Fibroblast of lung (primary cell): ENCODE results near the gene TESK2. TPM values are rescaled to one million over a fixed set of nuclear protein-coding genes. Genes with fewer than 3 reads are reported as not detected.

ENCODE experiments used
- DNase-seq, 2 donors: peaks; one replicate each; pipeline versions ENCODE4 v3.0.0 to v3.0.0-alpha.2; 2010; ENCODE audit warnings: low read depth in 2 of 2
- H2AFZ ChIP-seq: 2 replicates; pipeline ENCODE4 v1.5.1; 2012; ENCODE audit warnings: low read length, control low read depth, inconsistent platforms
- H3K27ac ChIP-seq: 2 replicates; pipeline ENCODE4 v1.5.1; 2011; ENCODE audit warnings: low read length, control low read depth; ENCODE audit not compliant: insufficient read depth
- H3K27me3 ChIP-seq: 2 replicates; pipeline ENCODE4 v1.5.1; 2011; ENCODE audit warnings: mild to moderate bottlenecking, low read length; ENCODE audit not compliant: control insufficient read depth, insufficient read depth
- H3K36me3 ChIP-seq: 2 replicates; pipeline ENCODE4 v1.5.1; 2011; ENCODE audit warnings: low read length; ENCODE audit not compliant: control insufficient read depth, insufficient read depth
- H3K4me1 ChIP-seq: 2 replicates; pipeline ENCODE4 v1.5.1; 2011; ENCODE audit warnings: low read length; ENCODE audit not compliant: control insufficient read depth, insufficient read depth; ENCODE audit errors: extremely low read depth
- H3K4me2 ChIP-seq: 2 replicates; pipeline ENCODE4 v1.5.1; 2011; ENCODE audit warnings: low read length, control low read depth; ENCODE audit not compliant: insufficient read depth; ENCODE audit errors: extremely low read depth
- H3K4me3 ChIP-seq, 4 experiments: fragments of 200-600 bp in 1 of 4; sonication (generic) in 1 of 4; replicated peaks in 1 of 4; 2 replicates each; pipeline ENCODE4 v1.5.1; 2011 to 2016; ENCODE audit warnings: low read length in 4 of 4, low read depth in 3 of 4, mild to moderate bottlenecking in 3 of 4, control low read depth in 2 of 4, inconsistent platforms in 1 of 4, mixed read lengths in 1 of 4; ENCODE audit not compliant: insufficient read depth in 1 of 4; ENCODE audit errors: control extremely low read depth in 1 of 4
- H3K79me2 ChIP-seq: 2 replicates; pipeline ENCODE4 v1.5.1; 2012; ENCODE audit warnings: mild to moderate bottlenecking, low read length, inconsistent platforms; ENCODE audit not compliant: control insufficient read depth, insufficient read depth
- H3K9ac ChIP-seq: 2 replicates; pipeline ENCODE4 v1.5.1; 2011; ENCODE audit warnings: mild to moderate bottlenecking, low read length, control low read depth; ENCODE audit not compliant: insufficient read depth
- H3K9me3 ChIP-seq: 2 replicates; pipeline ENCODE4 v1.5.1; 2012; ENCODE audit warnings: low read depth, low read length; ENCODE audit not compliant: control insufficient read depth, insufficient read depth
- H4K20me1 ChIP-seq: 2 replicates; pipeline ENCODE4 v1.5.1; 2011; ENCODE audit warnings: low read length; ENCODE audit not compliant: control insufficient read depth, insufficient read depth; ENCODE audit errors: extremely low read depth
- EZH2 ChIP-seq: IDR thresholded peaks from 2 replicates; pipeline ENCODE4 v1.5.1; 2012; ENCODE audit warnings: low read length, control low read depth, mild to moderate bottlenecking; ENCODE audit errors: missing control alignments
- polyA plus RNA-seq, 2 donors: library from polyadenylated mRNA; depleted of rRNA in 1 of 2; stranded (reverse) in 1 of 2; unstranded in 1 of 2; fragments of >200 nt; gene quantifications; 2 replicates each; pipeline ENCODE4 v1.2.1, GENCODE V29; 2011 to 2012; ENCODE audit warnings: missing spikeins in 1 of 2
- total RNA-seq: library from RNA; depleted of rRNA; stranded (reverse); fragments of >200 nt; gene quantifications from 2 replicates; pipeline ENCODE4 v1.2.1, GENCODE V29; 2014
- TF ChIP-seq, protein P1 (sequence below), 2 donors: IDR thresholded peaks in 1 of 2; conservative IDR thresholded peaks in 1 of 2; 1 replicate in 1 of 2; 2 replicates in 1 of 2; pipeline ENCODE4 v1.5.1; 2011 to 2012; ENCODE audit warnings: low read length in 2 of 2, control low read depth in 1 of 2, inconsistent platforms in 1 of 2, low read depth in 1 of 2, mild to moderate bottlenecking in 1 of 2

TESK2 gene
- total and polyA plus RNA-seq, 2 donors (not counting 1 experiment from before 2014, with no cell fraction given) = 1.7 to 4.3 TPM

GRCh38 chr1:45331436-45332345, 159.3 kb downstream of the TESK2 start:
- Histone ChIP-seq H3K4me2 (no peak overlapping the region), H3K9ac (no peak overlapping the region), H2AFZ (no peak overlapping the region), H3K27ac (no peak overlapping the region), H3K9me3 (no peaks in the 10 kb centered on the region), H3K4me1 (peaks cover 6% of the 10 kb centered on the region), H4K20me1 (no peaks in the 10 kb centered on the region), H3K36me3 (peaks cover 5% of the 10 kb centered on the region), H3K27me3 (no peaks in the 10 kb centered on the region), H3K79me2 (no peaks in the 10 kb centered on the region), H3K4me3 (no peak overlapping the region)
- TF ChIP-seq EZH2 = no peak
- TF ChIP-seq, protein P1, sequence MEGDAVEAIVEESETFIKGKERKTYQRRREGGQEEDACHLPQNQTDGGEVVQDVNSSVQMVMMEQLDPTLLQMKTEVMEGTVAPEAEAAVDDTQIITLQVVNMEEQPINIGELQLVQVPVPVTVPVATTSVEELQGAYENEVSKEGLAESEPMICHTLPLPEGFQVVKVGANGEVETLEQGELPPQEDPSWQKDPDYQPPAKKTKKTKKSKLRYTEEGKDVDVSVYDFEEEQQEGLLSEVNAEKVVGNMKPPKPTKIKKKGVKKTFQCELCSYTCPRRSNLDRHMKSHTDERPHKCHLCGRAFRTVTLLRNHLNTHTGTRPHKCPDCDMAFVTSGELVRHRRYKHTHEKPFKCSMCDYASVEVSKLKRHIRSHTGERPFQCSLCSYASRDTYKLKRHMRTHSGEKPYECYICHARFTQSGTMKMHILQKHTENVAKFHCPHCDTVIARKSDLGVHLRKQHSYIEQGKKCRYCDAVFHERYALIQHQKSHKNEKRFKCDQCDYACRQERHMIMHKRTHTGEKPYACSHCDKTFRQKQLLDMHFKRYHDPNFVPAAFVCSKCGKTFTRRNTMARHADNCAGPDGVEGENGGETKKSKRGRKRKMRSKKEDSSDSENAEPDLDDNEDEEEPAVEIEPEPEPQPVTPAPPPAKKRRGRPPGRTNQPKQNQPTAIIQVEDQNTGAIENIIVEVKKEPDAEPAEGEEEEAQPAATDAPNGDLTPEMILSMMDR (conservative IDR thresholded peaks at IDR 0.05 in 1 of 2, IDR thresholded peaks at IDR 0.05 in 1 of 2; ENCODE audit: low read depth in 1 of 2, low read length in 2 of 2) = no peak
- DNase-seq = no peak

GRCh38 chr1:45329445-45329844, 161.5 kb downstream of the TESK2 start:
- H3K36me3 ChIP-seq = peaks cover 5% of the 10 kb centered on the region
- TF ChIP-seq, protein P1 (conservative IDR thresholded peaks at IDR 0.05 in 1 of 2, IDR thresholded peaks at IDR 0.05 in 1 of 2; ENCODE audit: low read depth in 1 of 2, low read length in 2 of 2) = no peak
- no peak for TF ChIP-seq EZH2
- no peaks in the 10 kb centered on the region for H3K27me3 ChIP-seq
- no peak for DNase-seq
- no peak overlapping the region for H3K27ac ChIP-seq
- H3K79me2 ChIP-seq = no peaks in the 10 kb centered on the region
- H3K9ac ChIP-seq = no peak overlapping the region
- H4K20me1 ChIP-seq = no peaks in the 10 kb centered on the region
- H3K9me3 ChIP-seq = no peaks in the 10 kb centered on the region
- H3K4me2 ChIP-seq = no peak overlapping the region
- H3K4me1 ChIP-seq = peaks cover 8% of the 10 kb centered on the region
- no peak overlapping the region for H3K4me3 ChIP-seq
- no peak overlapping the region for H2AFZ ChIP-seq

DNA sequence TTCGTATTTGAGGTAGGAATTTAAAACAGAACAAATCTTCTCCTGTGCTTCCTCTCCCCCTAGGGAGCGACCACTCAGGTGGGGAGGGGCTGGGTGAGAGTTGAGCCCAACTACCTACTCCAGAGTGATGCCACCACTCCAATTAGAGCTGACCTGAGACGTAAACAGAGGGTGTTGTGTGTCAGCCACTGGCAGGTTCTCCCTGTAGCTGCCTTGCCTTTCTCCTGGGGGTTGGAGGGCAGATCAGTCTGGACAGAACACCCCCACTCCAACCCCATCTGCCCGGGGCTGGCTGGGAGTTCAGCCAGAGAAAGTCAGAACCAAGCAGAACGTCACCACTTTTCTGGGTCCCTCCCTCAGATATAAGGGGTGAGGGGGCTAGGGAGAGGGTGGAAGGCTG, 162.3 kb downstream of the TESK2 start:
- no peak overlapping the region for H3K9ac ChIP-seq
- no peak for DNase-seq
- peaks cover 5% of the 10 kb centered on the region for H3K36me3 ChIP-seq
- H3K79me2 ChIP-seq = no peaks in the 10 kb centered on the region
- no peak overlapping the region for H3K27ac ChIP-seq
- H3K4me3 ChIP-seq = no peak overlapping the region
- H2AFZ ChIP-seq = no peak overlapping the region
- no peak for TF ChIP-seq EZH2
- TF ChIP-seq, protein P1 (conservative IDR thresholded peaks at IDR 0.05 in 1 of 2, IDR thresholded peaks at IDR 0.05 in 1 of 2; ENCODE audit: low read depth in 1 of 2, low read length in 2 of 2) = no peak
- H3K9me3 ChIP-seq = no peaks in the 10 kb centered on the region
- H3K27me3 ChIP-seq = no peaks in the 10 kb centered on the region
- H4K20me1 ChIP-seq = no peaks in the 10 kb centered on the region
- H3K4me1 ChIP-seq = peaks cover 8% of the 10 kb centered on the region
- H3K4me2 ChIP-seq = no peak overlapping the region
